Common myeloid progenitor, CD34-positive (primary cell): ENCODE data around the gene RAB11FIP3.

Experiments
- CTCF ChIA-PET: fragments of 350-600 bp; sonication (Branson Sonifier 250); formaldehyde crosslinking; loops from one replicate; lab custom pipeline; 2021; ENCODE audit warnings: antibody characterized with exemption; lab: Charles Lee
- POLR2A ChIA-PET: fragments of 350-600 bp; sonication (Branson Sonifier 250); formaldehyde crosslinking; loops from one replicate; lab custom pipeline; 2021; ENCODE audit warnings: antibody characterized with exemption; lab: Charles Lee
- DNase-seq, 3 donors: peaks; one replicate each; pipeline versions ENCODE4 v3.0.0 to v3.0.0-alpha.2; 2013
- H3K27ac ChIP-seq, 2 experiments: 1 replicate in 1 of 2; 2 replicates in 1 of 2; pipeline ENCODE4 v1.7.0; 2013; ENCODE audit warnings: inconsistent platforms in 2 of 2, low read length in 2 of 2, mild to moderate bottlenecking in 2 of 2, low read depth in 1 of 2, moderate library complexity in 1 of 2; ENCODE audit not compliant: severe bottlenecking in 2 of 2, insufficient read depth in 1 of 2, poor library complexity in 1 of 2
- H3K27me3 ChIP-seq, 5 experiments: replicated peaks in 2 of 5; 1 replicate in 3 of 5; 2 replicates in 2 of 5; pipeline versions ENCODE4 v1.6.1 to v1.7.0; 2013; ENCODE audit warnings: low read length in 4 of 5, mild to moderate bottlenecking in 2 of 5, moderate library complexity in 2 of 5, inconsistent platforms in 1 of 5; ENCODE audit not compliant: insufficient read depth in 5 of 5, control insufficient read depth in 4 of 5
- H3K36me3 ChIP-seq, 4 experiments: 1 replicate in 2 of 4; 2 replicates in 2 of 4; pipeline versions ENCODE4 v1.6.1 to v1.7.0; 2013; ENCODE audit warnings: low read length in 3 of 4, control low read depth in 1 of 4, mild to moderate bottlenecking in 1 of 4; ENCODE audit not compliant: control insufficient read depth in 4 of 4, insufficient read depth in 4 of 4
- H3K4me1 ChIP-seq, 4 experiments: 1 replicate in 3 of 4; 2 replicates in 1 of 4; pipeline versions ENCODE4 v1.6.1 to v1.7.1; 2013; ENCODE audit warnings: low read length in 3 of 4, mild to moderate bottlenecking in 3 of 4, control low read depth in 1 of 4, inconsistent platforms in 1 of 4, moderate library complexity in 1 of 4; ENCODE audit not compliant: control insufficient read depth in 4 of 4, insufficient read depth in 4 of 4; ENCODE audit errors: control extremely low read depth in 1 of 4
- H3K4me3 ChIP-seq, 7 experiments: 1 replicate in 4 of 7; 2 replicates in 3 of 7; pipeline versions ENCODE4 v1.5.1 to v1.7.0; 2013; ENCODE audit warnings: mild to moderate bottlenecking in 7 of 7, low read length in 6 of 7, moderate library complexity in 6 of 7, inconsistent platforms in 2 of 7, low read depth in 2 of 7, control low read depth in 1 of 7; ENCODE audit not compliant: insufficient read depth in 4 of 7, control insufficient read depth in 1 of 7; ENCODE audit errors: extremely low read depth in 1 of 7
- H3K9me3 ChIP-seq, 5 experiments: 1 replicate in 4 of 5; 2 replicates in 1 of 5; pipeline versions ENCODE4 v1.6.1 to v1.7.1; 2013; ENCODE audit warnings: low read length in 4 of 5, mild to moderate bottlenecking in 2 of 5, inconsistent platforms in 1 of 5, low read depth in 1 of 5, moderate library complexity in 1 of 5; ENCODE audit not compliant: control insufficient read depth in 4 of 5, insufficient read depth in 2 of 5; ENCODE audit errors: control extremely low read depth in 1 of 5
- WGBS: methylation state at CpG from one replicate; pipeline ENCODE4 v1.1.5; 2013; ENCODE audit not compliant: insufficient coverage; 5-methylcytosine and 5-hydroxymethylcytosine counted together

Gene RAB11FIP3

GRCh38 chr16:400061-400591 is 25.3 kb upstream of the RAB11FIP3 start:
- Histone ChIP-seq H3K27me3 (no peaks in the 10 kb centered on the region), H3K4me1 (peaks cover 5 to 52% (median 43%) of the 10 kb centered on the region in 4 experiments), H3K9me3 (no peaks in the 10 kb centered on the region), H3K36me3 (peaks cover 0 to 29% (median 6%) of the 10 kb centered on the region in 4 experiments), H3K27ac (peak overlapping the region in 1 of 2 experiments; percentile 83), H3K4me3 (peak overlapping the region in 6 of 7 experiments; percentile 69 to 92 (median 82))
- WGBS, result 73% methylated on average over 6 of the region's 10 CpGs
- DNase-seq, result no peak
- ChIA-PET CTCF (interaction anchor here (1.1 to 2.4 kb wide), 3 partner anchors 30 to 44 kb away, joined by 3 to 9 read pairs (median 4); partner anchors contain the start of gene MRPL28), POLR2A (interaction anchor here (0.6 to 1.0 kb wide), 2 partner anchors 25 to 105 kb away, joined by 3 to 4 read pairs; partner anchors contain the start of gene RAB11FIP3)

- WGBS, result under 1% methylated on average over 67 of the region's 91 CpGs
- H3K36me3 ChIP-seq, result peaks cover 0 to 29% (median 6%) of the 10 kb centered on the region in 4 experiments
- no peaks in the 10 kb centered on the region for H3K27me3 ChIP-seq
- H3K27ac ChIP-seq, result peak within 1 kb of the TSS; percentile 66 to 83
- POLR2A ChIA-PET, result interaction anchor here (0.6 to 0.7 kb wide), 3 partner anchors 77 to 792 kb away, joined by 3 to 4 read pairs (median 3); no protein-coding TSS in a partner anchor
- H3K9me3 ChIP-seq, result no peaks in the 10 kb centered on the region
- CTCF ChIA-PET, result interaction anchor here (1.5 to 2.4 kb wide), 2 partner anchors 31 to 39 kb away, joined by 4 to 9 read pairs; partner anchors contain the start of gene MRPL28
- peaks cover 0 to 41% (median 33%) of the 10 kb centered on the region in 4 experiments for H3K4me1 ChIP-seq
- DNase-seq, result peak; percentile 89 to 94 (median 93)
- H3K4me3 ChIP-seq, result peak within 1 kb of the TSS; percentile 69 to 92 (median 80)
These were observed 23.7 kb upstream of the RAB11FIP3 start, which contains the start of gene DECR2 for GRCh38 chr16:401468-402348. Gene DECR2, plus strand, starts transcription at chr16:401885. Its CDS starts 79 bp downstream, at chr16:401964.

GRCh38 chr16:404971-405486 is 20.4 kb upstream of the RAB11FIP3 start:
- Histone ChIP-seq H3K9me3 (no peaks in the 10 kb centered on the region), H3K27ac (no peak overlapping the region), H3K36me3 (peaks cover 0 to 7% (median 0%) of the 10 kb centered on the region in 4 experiments), H3K4me3 (no peak overlapping the region), H3K27me3 (no peaks in the 10 kb centered on the region), H3K4me1 (peaks cover 0 to 16% (median 11%) of the 10 kb centered on the region in 4 experiments)
- DNase-seq, result no peak
- POLR2A ChIA-PET, result no interaction called here
- WGBS, result 93% methylated on average over 10 of the region's 12 CpGs
- CTCF ChIA-PET, result no interaction called here

- 96% methylated on average over 25 of the region's 27 CpGs for WGBS
- Histone ChIP-seq H3K36me3 (peaks cover 0 to 3% (median 2%) of the 10 kb centered on the region in 4 experiments), H3K4me3 (no peak overlapping the region), H3K9me3 (no peaks in the 10 kb centered on the region), H3K27ac (no peak overlapping the region), H3K27me3 (no peaks in the 10 kb centered on the region), H3K4me1 (peaks cover 0 to 8% (median 3%) of the 10 kb centered on the region in 4 experiments)
- DNase-seq, result no peak
- CTCF ChIA-PET, result no interaction called here
- POLR2A ChIA-PET, result no interaction called here
These were observed 19.6 kb upstream of the RAB11FIP3 start for GRCh38 chr16:405548-406506.

GRCh38 chr16:407253-407652 is 18.2 kb upstream of the RAB11FIP3 start:
- H3K9me3 ChIP-seq, result no peaks in the 10 kb centered on the region
- H3K4me1 ChIP-seq, result peaks cover 0 to 4% (median 1%) of the 10 kb centered on the region in 4 experiments
- CTCF ChIA-PET, result no interaction called here
- no peaks in the 10 kb centered on the region for H3K27me3 ChIP-seq
- H3K27ac ChIP-seq, result no peak overlapping the region
- DNase-seq, result no peak
- POLR2A ChIA-PET, result no interaction called here
- WGBS, result 96% methylated on average over 9 of the region's 16 CpGs
- peaks cover 2 to 16% (median 9%) of the 10 kb centered on the region in 4 experiments for H3K36me3 ChIP-seq
- H3K4me3 ChIP-seq, result no peak overlapping the region

GRCh38 chr16:410516-411178 is 14.8 kb upstream of the RAB11FIP3 start:
- CTCF ChIA-PET, result interaction anchor here (1.6 kb wide), 1 partner anchor 13 kb away, joined by 3 read pairs; no protein-coding TSS in a partner anchor

More at GRCh38 chr16:410516-411178, 14.8 kb upstream of the RAB11FIP3 start:
- Histone ChIP-seq H3K4me1 (no peaks in the 10 kb centered on the region), H3K36me3 (peaks cover 2 to 16% (median 9%) of the 10 kb centered on the region in 4 experiments), H3K27me3 (no peaks in the 10 kb centered on the region), H3K9me3 (no peaks in the 10 kb centered on the region), H3K27ac (no peak overlapping the region), H3K4me3 (no peak overlapping the region)
- POLR2A ChIA-PET, result no interaction called here
- 96% methylated on average over 28 of the region's 36 CpGs for WGBS
- DNase-seq, result no peak
